HepG2 (cell line): ENCODE measurements around the gene FAM78B. TPM values are rescaled to one million over a fixed set of nuclear protein-coding genes. Genes with fewer than 3 reads are reported as not detected.

ENCODE experiments used
- CTCF ChIP-seq: sonication (generic); formaldehyde crosslinking; IDR thresholded peaks from 2 replicates; pipeline ENCODE4 v1.5.0; 2020; ENCODE audit warnings: mild to moderate bottlenecking, missing genetic modification reagents, moderate library complexity
- FOXA3 ChIP-seq: IDR thresholded peaks from 2 replicates; pipeline ENCODE4 v1.6.1; 2016; ENCODE audit warnings: missing genetic modification reagents, missing compliant biosample characterization
- HDAC6 ChIP-seq: fragments of 200-600 bp; sonication (generic); IDR thresholded peaks from 2 replicates; pipeline ENCODE4 v1.7.0; 2017; ENCODE audit warnings: mild to moderate bottlenecking, antibody characterized with exemption, low read length, low read depth
- HNRNPLL ChIP-seq: fragments of 200-400 bp; formaldehyde crosslinking; IDR thresholded peaks from 2 replicates; pipeline ENCODE4 v1.6.1; 2017; ENCODE audit warnings: mild to moderate bottlenecking, low read depth, low read length; ENCODE audit not compliant: poor library complexity, severe bottlenecking
- PTBP1 ChIP-seq: fragments of 200-400 bp; formaldehyde crosslinking; IDR thresholded peaks from 2 replicates; pipeline ENCODE4 v1.6.1; 2018; ENCODE audit warnings: low read length, low read depth; ENCODE audit not compliant: poor library complexity, severe bottlenecking
- REST ChIP-seq, 2 experiments: IDR thresholded peaks; 2 replicates each; pipeline ENCODE4 v1.6.1; 2011 to 2012; ENCODE audit warnings: low read length in 2 of 2, borderline replicate concordance in 1 of 2, low read depth in 1 of 2, mild to moderate bottlenecking in 1 of 2, moderate library complexity in 1 of 2
- XRCC5 ChIP-seq: fragments of 200-400 bp; formaldehyde crosslinking; optimal IDR thresholded peaks from 2 replicates; pipeline ENCODE3; 2017; ENCODE audit warnings: mild to moderate bottlenecking, low read length
- ZNF570 ChIP-seq: sonication (generic); formaldehyde crosslinking; IDR thresholded peaks from 2 replicates; pipeline ENCODE4 v1.4.0; 2020; ENCODE audit warnings: mild to moderate bottlenecking, missing genetic modification reagents, borderline replicate concordance
- ZNF800 ChIP-seq: sonication (generic); formaldehyde crosslinking; IDR thresholded peaks from 2 replicates; pipeline ENCODE4 v1.4.0; 2020; ENCODE audit warnings: missing genetic modification reagents
- polyA plus RNA-seq, 8 experiments: library from polyadenylated mRNA; depleted of rRNA in 3 of 8; stranded (reverse) in 7 of 8; unstranded in 1 of 8; fragments of >200 nt; fragmentation: Illumina TruSeq in 4 of 8; extraction: Trizol in 4 of 8; gene quantifications; 2 replicates each; pipeline versions ENCODE4 v1.2.1 to v1.2.3, GENCODE V29; 2011 to 2016; ENCODE audit warnings: low read depth in 4 of 8, missing spikeins in 1 of 8, mixed read lengths in 1 of 8; ENCODE audit not compliant: insufficient read depth in 1 of 8
- total RNA-seq, 5 experiments: library from RNA; depleted of rRNA; stranded (reverse); fragments of >200 nt; fragmentation: Illumina TruSeq; extraction: Trizol; gene quantifications; 2 replicates each; pipeline ENCODE4 v1.2.3, GENCODE V29; 2016; ENCODE audit warnings: low read depth in 1 of 5

The FAM78B gene
- total and polyA plus RNA-seq, 2 of the 13 experiments (the other 11 are each of a cell fraction or from before 2014, with no cell fraction given), result 0.22 to 0.31 TPM

- peak in 1 of 2 experiments; percentile 83; a peak in 3 of 4 replicates for TF ChIP-seq REST (IDR thresholded peaks at IDR 0.05; ENCODE audit: borderline replicate concordance in 1 of 2, low read depth in 1 of 2, low read length in 2 of 2)
- TF ChIP-seq CTCF (CRISPR knock-in tag), result peak; percentile 52
- peak; percentile 100 for TF ChIP-seq ZNF800 (CRISPR knock-in tag)
- TF ChIP-seq ZNF570 (CRISPR knock-in tag), result no peak
- TF ChIP-seq FOXA3 (CRISPR knock-in tag), result no peak
- peak; percentile 73 for TF ChIP-seq HNRNPLL
- TF ChIP-seq XRCC5, result peak; percentile 47
- TF ChIP-seq HDAC6, result peak; percentile 95
- no peak for TF ChIP-seq PTBP1
These were observed 1.7 kb downstream of the FAM78B start (continued) for GRCh38 chr1:166164995-166165660.
